CD14-positive monocyte (primary cell): ENCODE data around the gene C16orf96. TPM values are rescaled to one million over a fixed set of nuclear protein-coding genes. Genes with fewer than 3 reads are reported as not detected.

Source experiments
- DNase-seq, 3 donors: peaks; one replicate each; pipeline ENCODE4 v3.0.0-alpha.2; 2011 to 2022
- H2AFZ ChIP-seq: 2 replicates; pipeline ENCODE4 v1.6.0; 2012; ENCODE audit warnings: mild to moderate bottlenecking, low read depth, low read length, inconsistent platforms; ENCODE audit not compliant: insufficient read depth, poor library complexity, severe bottlenecking
- H3K27ac ChIP-seq, 2 donors: 1 replicate in 1 of 2; 2 replicates in 1 of 2; pipeline ENCODE4 v1.5.1; 2012 to 2013; ENCODE audit warnings: low read length in 2 of 2, control low read depth in 1 of 2, inconsistent platforms in 1 of 2, low read depth in 1 of 2, mild to moderate bottlenecking in 1 of 2
- H3K27me3 ChIP-seq, 2 donors: one replicate each; pipeline versions ENCODE4 v1.6.0 to v1.6.1; 2011 to 2013; ENCODE audit warnings: low read length in 2 of 2; ENCODE audit not compliant: control insufficient read depth in 2 of 2, insufficient read depth in 2 of 2
- H3K36me3 ChIP-seq, 2 donors: replicated peaks in 1 of 2; 1 replicate in 1 of 2; 2 replicates in 1 of 2; pipeline versions ENCODE4 v1.5.1 to v1.6.1; 2012 to 2013; ENCODE audit warnings: low read length in 2 of 2, control low read depth in 1 of 2, inconsistent platforms in 1 of 2, mild to moderate bottlenecking in 1 of 2; ENCODE audit not compliant: insufficient read depth in 2 of 2, control insufficient read depth in 1 of 2
- H3K4me1 ChIP-seq, 2 donors: 1 replicate in 1 of 2; 2 replicates in 1 of 2; pipeline versions ENCODE4 v1.5.1 to v1.6.1; 2012 to 2013; ENCODE audit warnings: low read length in 2 of 2, control low read depth in 1 of 2, inconsistent platforms in 1 of 2, mild to moderate bottlenecking in 1 of 2, moderate library complexity in 1 of 2; ENCODE audit not compliant: insufficient read depth in 2 of 2, control insufficient read depth in 1 of 2
- H3K4me2 ChIP-seq: replicated peaks from 2 replicates; pipeline ENCODE3; 2012; ENCODE audit warnings: low read length, moderate library complexity, mild to moderate bottlenecking; ENCODE audit not compliant: poor library complexity, severe bottlenecking; ENCODE audit errors: extremely low read depth
- H3K4me3 ChIP-seq, 3 experiments: fragments of 200-600 bp in 1 of 3; sonication (generic) in 1 of 3; replicated peaks in 1 of 3; 1 replicate in 2 of 3; 2 replicates in 1 of 3; pipeline ENCODE4 v1.5.1; 2011 to 2013; ENCODE audit warnings: low read length in 3 of 3, mild to moderate bottlenecking in 3 of 3, control low read depth in 2 of 3, low read depth in 2 of 3, inconsistent platforms in 1 of 3, moderate library complexity in 1 of 3
- H3K79me2 ChIP-seq: 2 replicates; pipeline ENCODE4 v1.6.0; 2012; ENCODE audit warnings: mild to moderate bottlenecking, control low read depth, inconsistent platforms, low read length, moderate library complexity; ENCODE audit not compliant: insufficient read depth
- H3K9ac ChIP-seq: 2 replicates; pipeline ENCODE4 v1.6.0; 2017; ENCODE audit warnings: low read length, mild to moderate bottlenecking; ENCODE audit not compliant: insufficient read depth, poor library complexity, severe bottlenecking
- H3K9me3 ChIP-seq, 2 donors: replicated peaks in 1 of 2; 1 replicate in 1 of 2; 2 replicates in 1 of 2; pipeline versions ENCODE4 v1.5.1 to v1.6.1; 2012 to 2013; ENCODE audit warnings: low read length in 2 of 2, control low read depth in 1 of 2; ENCODE audit not compliant: control insufficient read depth in 1 of 2, insufficient read depth in 1 of 2
- H4K20me1 ChIP-seq: 2 replicates; pipeline ENCODE4 v1.6.0; 2012; ENCODE audit warnings: mild to moderate bottlenecking, low read length, control low read depth, moderate library complexity; ENCODE audit not compliant: insufficient read depth
- H3K27ac Mint-ChIP-seq, 7 donors: one replicate each; pipeline ENCODE4 v1.8.0; 2020; ENCODE audit warnings: mild to moderate bottlenecking in 7 of 7, mixed read lengths in 7 of 7, moderate library complexity in 6 of 7, inconsistent platforms in 2 of 7
- H3K27me3 Mint-ChIP-seq, 3 donors: one replicate each; pipeline ENCODE4 v1.8.0; 2021 to 2022; ENCODE audit warnings: low read depth in 3 of 3, mild to moderate bottlenecking in 3 of 3, mixed read lengths in 3 of 3, moderate library complexity in 3 of 3, inconsistent platforms in 1 of 3
- H3K36me3 Mint-ChIP-seq, 2 donors: one replicate each; pipeline ENCODE4 v1.8.0; 2020; ENCODE audit warnings: mixed read lengths in 2 of 2, inconsistent platforms in 1 of 2, mild to moderate bottlenecking in 1 of 2
- H3K4me1 Mint-ChIP-seq: one replicate; pipeline ENCODE4 v1.8.0; 2020; ENCODE audit warnings: mild to moderate bottlenecking, mixed read lengths
- H3K4me3 Mint-ChIP-seq, 2 donors: one replicate each; pipeline ENCODE4 v1.8.0; 2020; ENCODE audit warnings: mild to moderate bottlenecking in 2 of 2, mixed read lengths in 2 of 2, moderate library complexity in 1 of 2
- H3K9me3 Mint-ChIP-seq, 7 donors: one replicate each; pipeline ENCODE4 v1.8.0; 2020 to 2022; ENCODE audit warnings: mixed read lengths in 7 of 7, mild to moderate bottlenecking in 6 of 7, moderate library complexity in 6 of 7, inconsistent platforms in 2 of 7
- WGBS: methylation state at CpG from one replicate; pipeline ENCODE4 v1.1.5; 2013; ENCODE audit warnings: missing lambda C conversion rate; ENCODE audit not compliant: insufficient coverage; 5-methylcytosine and 5-hydroxymethylcytosine counted together
- intact Hi-C, 2 donors: fragments of 100-400 bp; cut with micrococcal nuclease; formaldehyde crosslinking; loops; one replicate each; pipeline versions ENCODE4 v1.15.0 to v1.15.1; 2023
- polyA plus RNA-seq, 3 donors: library from polyadenylated mRNA; depleted of rRNA in 1 of 3; unstranded in 2 of 3; stranded (reverse) in 1 of 3; fragments of 300-500 nt in 2 of 3; fragments of >200 nt in 1 of 3; fragmentation: Illumina TruSeq in 2 of 3; gene quantifications; 1 replicate in 2 of 3; 2 replicates in 1 of 3; pipeline ENCODE4 v1.2.3, GENCODE V29; 2012 to 2021
- TF ChIP-seq, protein P1 (sequence below): fragments of 200-600 bp; IDR thresholded peaks from one replicate; pipeline ENCODE4 v1.8.0; 2022; ENCODE audit warnings: antibody characterized with exemption, mild to moderate bottlenecking

The C16orf96 gene
- polyA plus RNA-seq, 3 donors: 0.13 TPM; not detected in 2

DNA sequence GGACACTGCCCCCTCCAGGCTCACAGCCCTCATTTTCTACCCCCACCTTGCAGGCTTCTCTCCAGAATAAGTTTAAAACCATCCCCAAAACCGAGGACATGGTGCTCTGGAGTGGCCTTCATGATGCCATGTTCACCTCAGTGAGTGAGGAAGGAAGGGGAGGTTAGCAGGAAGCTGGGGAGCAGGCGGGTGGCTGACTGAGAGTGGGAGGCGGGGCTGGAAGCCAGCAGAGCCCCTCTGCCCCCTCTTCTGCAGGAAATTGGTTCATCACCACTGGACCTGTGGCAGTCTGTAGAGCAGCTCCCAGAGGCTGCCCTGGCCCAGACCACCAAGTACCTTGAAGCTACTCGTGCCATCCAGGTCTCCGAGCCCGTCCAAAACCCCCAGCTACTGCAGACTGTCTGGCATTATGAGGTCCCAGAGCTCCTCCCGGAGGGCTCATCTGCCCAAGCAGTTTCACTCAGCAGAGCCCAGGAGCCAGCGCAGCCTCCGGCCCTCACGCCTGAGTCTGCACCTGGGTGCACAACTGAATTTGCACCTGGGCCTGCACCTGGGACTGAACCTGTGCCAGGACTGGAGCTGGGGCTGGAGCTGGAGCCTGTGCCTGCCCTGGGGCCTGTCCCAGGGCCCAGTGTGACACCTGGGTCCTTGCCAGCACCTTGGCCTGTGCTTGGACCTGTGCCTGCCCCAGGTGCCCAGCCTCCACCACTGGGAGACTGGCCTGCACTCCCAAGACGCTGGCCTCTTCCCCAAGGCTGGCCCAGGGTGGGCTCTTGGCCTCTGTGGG is 19.0 kb downstream of the C16orf96 start:
- no peaks in the 10 kb centered on the region for H3K9me3 ChIP-seq
- no peak overlapping the region for H3K27ac ChIP-seq
- H3K27me3 ChIP-seq: no peaks in the 10 kb centered on the region
- no peak overlapping the region for H3K4me3 ChIP-seq
- no peak for DNase-seq
- TF ChIP-seq, protein P1, sequence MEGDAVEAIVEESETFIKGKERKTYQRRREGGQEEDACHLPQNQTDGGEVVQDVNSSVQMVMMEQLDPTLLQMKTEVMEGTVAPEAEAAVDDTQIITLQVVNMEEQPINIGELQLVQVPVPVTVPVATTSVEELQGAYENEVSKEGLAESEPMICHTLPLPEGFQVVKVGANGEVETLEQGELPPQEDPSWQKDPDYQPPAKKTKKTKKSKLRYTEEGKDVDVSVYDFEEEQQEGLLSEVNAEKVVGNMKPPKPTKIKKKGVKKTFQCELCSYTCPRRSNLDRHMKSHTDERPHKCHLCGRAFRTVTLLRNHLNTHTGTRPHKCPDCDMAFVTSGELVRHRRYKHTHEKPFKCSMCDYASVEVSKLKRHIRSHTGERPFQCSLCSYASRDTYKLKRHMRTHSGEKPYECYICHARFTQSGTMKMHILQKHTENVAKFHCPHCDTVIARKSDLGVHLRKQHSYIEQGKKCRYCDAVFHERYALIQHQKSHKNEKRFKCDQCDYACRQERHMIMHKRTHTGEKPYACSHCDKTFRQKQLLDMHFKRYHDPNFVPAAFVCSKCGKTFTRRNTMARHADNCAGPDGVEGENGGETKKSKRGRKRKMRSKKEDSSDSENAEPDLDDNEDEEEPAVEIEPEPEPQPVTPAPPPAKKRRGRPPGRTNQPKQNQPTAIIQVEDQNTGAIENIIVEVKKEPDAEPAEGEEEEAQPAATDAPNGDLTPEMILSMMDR: no peak
- intact Hi-C loops: no loop called here
- H3K4me1 Mint-ChIP-seq: peaks cover 6% of the 10 kb centered on the region
- no peaks in the 10 kb centered on the region for H3K79me2 ChIP-seq
- H3K9ac ChIP-seq: no peak overlapping the region
- WGBS: 51% methylated on average over 8 of the region's 11 CpGs
- peaks cover 0 to 2% (median 1%) of the 10 kb centered on the region in 3 donors for H3K27me3 Mint-ChIP-seq
- H4K20me1 ChIP-seq: no peaks in the 10 kb centered on the region
- H3K27ac Mint-ChIP-seq: no peak overlapping the region
- H3K4me1 ChIP-seq: peaks cover 0 to 2% of the 10 kb centered on the region in 2 donors
- H3K36me3 Mint-ChIP-seq: no peaks in the 10 kb centered on the region
- peak overlapping the region; percentile 44 for H2AFZ ChIP-seq
- H3K4me3 Mint-ChIP-seq: no peak overlapping the region
- no peaks in the 10 kb centered on the region for H3K9me3 Mint-ChIP-seq
- no peaks in the 10 kb centered on the region for H3K36me3 ChIP-seq
- no peak overlapping the region for H3K4me2 ChIP-seq

DNA sequence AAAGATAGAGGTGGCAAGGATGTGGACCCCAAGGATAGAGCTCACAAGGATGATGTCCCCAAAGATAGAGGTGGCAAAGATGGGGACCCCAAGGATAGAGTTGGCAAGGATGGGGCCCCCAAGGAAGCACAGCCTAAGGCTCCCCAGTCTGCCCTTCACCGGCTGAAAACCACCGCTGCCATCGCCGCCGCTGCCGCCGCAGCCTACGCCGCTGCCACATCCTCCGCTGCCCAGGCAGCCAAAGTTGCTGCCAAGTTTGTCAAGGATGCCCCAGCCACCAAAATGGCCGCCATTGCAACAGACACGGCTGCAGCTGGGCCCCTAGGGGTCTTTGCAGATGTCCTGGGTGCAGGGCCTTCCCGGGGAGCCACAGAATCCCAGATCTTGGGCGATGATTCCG is 19.9 kb downstream of the C16orf96 start:
- intact Hi-C loops: no loop called here
- Mint-ChIP-seq H3K27me3 (peaks cover 0 to 1% (median 0%) of the 10 kb centered on the region in 3 donors), H3K4me1 (peaks cover 6% of the 10 kb centered on the region), H3K9me3 (no peaks in the 10 kb centered on the region), H3K4me3 (no peak overlapping the region), H3K36me3 (no peaks in the 10 kb centered on the region), H3K27ac (no peak overlapping the region)
- Histone ChIP-seq H4K20me1 (no peaks in the 10 kb centered on the region), H3K4me3 (no peak overlapping the region), H3K79me2 (no peaks in the 10 kb centered on the region), H3K9ac (no peak overlapping the region), H3K36me3 (no peaks in the 10 kb centered on the region), H3K4me2 (no peak overlapping the region), H3K4me1 (peaks cover 0 to 2% of the 10 kb centered on the region in 2 donors), H3K27ac (no peak overlapping the region), H3K9me3 (no peaks in the 10 kb centered on the region), H3K27me3 (no peaks in the 10 kb centered on the region), H2AFZ (no peak overlapping the region)
- 95% methylated on average over 15 of the region's 15 CpGs for WGBS
- DNase-seq: no peak
- TF ChIP-seq, protein P1: no peak
